AG09309 (cell line): ENCODE data around the gene VSIG4.

Experiments used
- DNase-seq: peaks from one replicate; pipeline ENCODE4 v3.0.0-alpha.2; 2010; ENCODE audit warnings: low read depth
- H3K4me3 ChIP-seq: 2 replicates; pipeline ENCODE4 v1.5.1; 2011; ENCODE audit warnings: mild to moderate bottlenecking, low read depth, low read length, moderate library complexity; ENCODE audit not compliant: control insufficient read depth
- TF ChIP-seq, protein P1 (sequence below): IDR thresholded peaks from 2 replicates; pipeline ENCODE4 v1.5.1; 2011; ENCODE audit warnings: mild to moderate bottlenecking, low read depth, low read length, inconsistent platforms; ENCODE audit not compliant: insufficient read depth, control insufficient read depth; ENCODE audit errors: missing control alignments

Gene VSIG4

GRCh38 chrX:66053414-66053813 lies 13.5 kb upstream of the VSIG4 start:
- TF ChIP-seq, protein P1, sequence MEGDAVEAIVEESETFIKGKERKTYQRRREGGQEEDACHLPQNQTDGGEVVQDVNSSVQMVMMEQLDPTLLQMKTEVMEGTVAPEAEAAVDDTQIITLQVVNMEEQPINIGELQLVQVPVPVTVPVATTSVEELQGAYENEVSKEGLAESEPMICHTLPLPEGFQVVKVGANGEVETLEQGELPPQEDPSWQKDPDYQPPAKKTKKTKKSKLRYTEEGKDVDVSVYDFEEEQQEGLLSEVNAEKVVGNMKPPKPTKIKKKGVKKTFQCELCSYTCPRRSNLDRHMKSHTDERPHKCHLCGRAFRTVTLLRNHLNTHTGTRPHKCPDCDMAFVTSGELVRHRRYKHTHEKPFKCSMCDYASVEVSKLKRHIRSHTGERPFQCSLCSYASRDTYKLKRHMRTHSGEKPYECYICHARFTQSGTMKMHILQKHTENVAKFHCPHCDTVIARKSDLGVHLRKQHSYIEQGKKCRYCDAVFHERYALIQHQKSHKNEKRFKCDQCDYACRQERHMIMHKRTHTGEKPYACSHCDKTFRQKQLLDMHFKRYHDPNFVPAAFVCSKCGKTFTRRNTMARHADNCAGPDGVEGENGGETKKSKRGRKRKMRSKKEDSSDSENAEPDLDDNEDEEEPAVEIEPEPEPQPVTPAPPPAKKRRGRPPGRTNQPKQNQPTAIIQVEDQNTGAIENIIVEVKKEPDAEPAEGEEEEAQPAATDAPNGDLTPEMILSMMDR: no peak
- H3K4me3 ChIP-seq: no peak overlapping the region
- no peak for DNase-seq

- TF ChIP-seq, protein P1: no peak
- H3K4me3 ChIP-seq: no peak overlapping the region
- no peak for DNase-seq
Measured at GRCh38 chrX:66051980-66052379, 12.1 kb upstream of the VSIG4 start.

DNA sequence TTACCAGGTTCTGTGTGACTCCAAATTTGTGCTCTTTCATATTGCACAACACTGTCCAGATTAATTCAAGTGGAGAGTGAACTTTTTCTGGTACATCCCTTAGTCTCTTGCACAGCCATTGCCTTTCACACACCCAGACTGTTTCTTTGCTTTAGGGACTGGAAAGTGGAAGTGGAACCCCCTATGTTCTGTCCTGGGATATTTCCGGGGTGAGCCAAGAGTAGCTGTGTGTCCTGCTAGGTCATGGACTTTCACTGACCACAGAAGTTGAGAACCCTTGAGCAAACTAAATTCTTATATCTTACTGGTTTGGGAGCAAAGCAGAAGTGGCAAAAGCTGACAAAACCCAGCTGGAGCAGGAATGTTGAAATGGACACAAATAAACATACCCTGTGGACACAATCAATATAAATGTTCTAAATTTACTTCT lies 10.3 kb upstream of the VSIG4 start:
- H3K4me3 ChIP-seq: no peak overlapping the region
- TF ChIP-seq, protein P1: no peak
- DNase-seq: no peak

DNA sequence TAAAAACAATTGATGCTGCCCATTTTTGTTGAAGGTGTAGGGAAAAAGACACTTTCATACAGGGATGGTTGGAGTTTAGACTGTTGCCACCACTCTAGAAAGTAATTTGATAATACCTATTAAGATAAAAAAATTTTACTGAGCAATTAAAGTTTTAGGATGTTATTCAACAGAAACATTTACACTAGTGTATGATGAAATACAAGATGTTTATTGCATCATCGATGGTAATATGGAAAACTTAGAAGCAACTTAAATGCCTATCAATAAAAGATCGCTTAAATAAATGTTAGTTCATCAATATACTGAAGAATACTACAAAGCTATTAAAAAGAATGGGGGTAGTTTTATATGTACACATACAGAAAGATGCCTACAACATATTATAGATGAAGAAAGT lies 9.2 kb upstream of the VSIG4 start:
- DNase-seq: no peak
- TF ChIP-seq, protein P1: no peak
- H3K4me3 ChIP-seq: no peak overlapping the region

DNA sequence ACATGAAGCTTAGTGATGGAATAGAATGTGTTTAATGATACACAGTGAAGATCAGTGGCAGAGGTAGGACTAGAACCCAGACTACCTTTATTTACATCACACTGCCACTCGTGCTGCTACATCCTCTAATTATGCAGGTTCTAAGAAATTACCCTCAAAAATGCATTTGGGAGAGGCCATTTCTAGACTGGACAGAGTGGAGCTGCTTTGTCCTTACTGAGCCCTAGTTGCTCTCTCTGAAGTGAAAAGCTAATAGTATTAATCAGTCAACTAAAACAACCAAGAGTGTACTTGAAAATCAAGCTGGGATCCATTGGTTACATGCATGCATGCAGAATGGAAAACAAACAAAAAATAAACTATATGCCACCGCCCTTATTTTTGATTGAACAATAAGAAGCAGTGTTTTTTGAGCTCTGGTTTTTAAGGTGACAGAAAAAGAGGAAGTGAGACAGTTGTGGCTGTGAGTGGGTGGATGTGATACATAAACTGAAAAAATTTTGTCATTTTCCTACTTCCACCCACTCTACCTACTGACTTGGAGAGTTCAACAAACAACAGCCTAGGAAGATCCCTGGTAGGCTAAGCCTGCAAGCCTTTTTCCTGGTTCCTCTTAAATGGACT lies 6.8 kb upstream of the VSIG4 start:
- no peak for DNase-seq
- H3K4me3 ChIP-seq: no peak overlapping the region
- TF ChIP-seq, protein P1: no peak

- H3K4me3 ChIP-seq: no peak overlapping the region
- no peak for DNase-seq
- TF ChIP-seq, protein P1: no peak
Measured at GRCh38 chrX:66045894-66046293, 6.0 kb upstream of the VSIG4 start.
